ENCODE data around the gene ASAP2. TPM values are rescaled to one million over a fixed set of nuclear protein-coding genes. Genes with fewer than 3 reads are reported as not detected.

ASAP2 gene
- total RNA-seq (2022; extraction: Qiagen RNA extraction; ENCODE audit: low read depth) = 24.6 to 41.0 TPM (median 37.0 TPM) in 5 replicates

DNA sequence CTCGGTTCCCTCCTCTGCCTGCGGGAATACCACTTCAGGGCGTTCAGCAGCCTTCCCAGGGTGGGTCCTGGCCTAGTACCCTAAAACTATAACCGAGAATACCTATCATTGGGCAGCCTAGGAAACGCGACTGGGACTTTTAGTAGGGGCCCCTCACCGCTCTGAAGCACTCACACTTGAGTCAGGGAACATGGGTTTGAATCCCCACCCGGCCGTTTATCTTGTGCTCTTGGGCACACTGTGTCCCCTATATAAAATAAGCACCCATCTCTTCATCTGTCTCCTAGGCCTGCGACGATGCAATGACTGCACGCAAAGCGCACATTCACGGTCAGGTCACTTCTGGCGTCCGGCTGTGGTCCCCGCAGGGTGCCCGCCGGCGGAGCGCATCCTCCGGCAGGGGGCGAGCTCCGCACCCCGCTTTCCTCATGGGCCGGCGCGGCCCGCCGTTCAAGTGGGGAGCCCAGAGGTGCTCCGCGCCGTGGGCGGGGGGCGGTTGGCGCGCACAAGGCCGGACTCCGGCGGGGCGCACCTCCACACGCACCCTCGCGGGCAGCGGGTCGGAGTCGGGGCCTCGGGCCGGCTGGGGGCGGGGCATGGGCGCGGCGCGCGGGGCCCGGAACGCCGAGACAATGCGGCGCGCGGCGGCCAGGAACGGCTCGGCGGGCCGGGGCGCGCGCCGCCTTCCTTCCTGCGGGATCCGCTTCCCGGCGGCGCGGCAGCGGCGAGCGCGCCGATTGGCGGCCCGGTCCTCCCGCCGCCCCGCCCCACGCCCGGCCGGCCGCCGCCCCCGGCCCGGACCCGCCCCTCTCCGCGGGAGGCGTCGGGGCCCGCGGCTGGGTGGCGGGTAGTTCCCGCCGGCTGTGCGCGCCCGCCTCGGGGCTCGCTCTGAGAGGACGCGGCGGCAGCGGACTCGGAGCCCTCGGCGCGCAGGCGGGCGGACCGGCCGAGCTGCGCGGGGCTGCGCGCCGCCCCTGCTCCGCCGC lies at the start of gene ASAP2:
ASAP2 (plus strand) TSS at position 850 of the 986 bp plus-strand sequence. CDS start 293 bp downstream, outside the sequence.

DNA sequence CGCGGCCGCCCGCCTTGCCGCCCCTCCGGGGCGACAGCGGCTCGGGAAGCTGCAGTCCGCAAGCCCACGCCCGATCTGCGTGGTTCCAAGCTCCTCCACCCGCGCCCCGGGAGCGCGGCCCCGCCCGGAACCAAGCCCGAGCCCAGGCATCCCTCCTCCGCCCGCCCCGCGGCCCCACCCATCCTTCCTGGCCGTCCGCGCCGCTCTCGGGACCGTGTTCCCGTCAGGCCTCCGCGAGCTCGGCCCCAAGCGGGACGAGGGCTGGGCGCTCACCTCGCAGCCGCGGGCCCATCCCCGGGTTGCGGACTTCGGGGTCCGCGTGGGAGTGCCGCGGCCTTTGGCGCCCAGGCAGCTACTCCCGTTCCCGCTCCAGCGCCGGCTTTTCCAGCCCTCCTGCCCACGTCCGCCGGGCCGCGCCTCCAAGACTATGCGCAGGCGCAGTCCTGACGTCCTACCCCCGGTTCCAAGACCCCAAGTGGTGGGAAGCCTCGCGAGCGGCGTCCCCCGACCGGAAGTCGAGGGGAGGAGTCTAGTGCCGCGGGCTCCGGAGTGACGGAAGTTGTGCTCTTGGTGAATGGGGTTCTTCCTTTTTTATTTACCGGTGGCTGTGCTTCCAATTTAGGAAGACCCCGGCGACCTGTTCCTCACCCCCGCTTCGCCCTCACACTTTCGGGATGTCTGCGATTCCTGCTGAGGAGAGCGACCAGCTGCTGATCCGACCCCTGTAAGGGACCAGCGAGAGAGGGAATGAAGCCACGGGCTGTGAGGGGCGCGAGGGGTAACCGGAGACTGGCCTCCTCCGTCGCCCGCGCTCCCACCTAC lies 216.7 kb downstream of the ASAP2 start, which contains the start of the genes CPSF3 and ITGB1BP1:
CPSF3 (plus strand) TSS at position 555 of the 822 bp plus-strand sequence; CDS start at position 675, 120 bp downstream.
ITGB1BP1 (minus strand) TSS at position 429 of the 822 bp plus-strand sequence. CDS start 4,831 bp downstream, outside the sequence.

Other genes with a start within 250 kb of the ASAP2 start
- gene MBOAT2, start 203.1 kb upstream of the ASAP2 start, total RNA-seq (2022; extraction: Qiagen RNA extraction; ENCODE audit: low read depth) = 16.6 to 31.7 TPM (median 30.7 TPM) in 5 replicates
- 149 to 183 TPM (median 158 TPM) in 5 replicates for gene ITGB1BP1, start 216.7 kb downstream of the ASAP2 start, total RNA-seq (2022; extraction: Qiagen RNA extraction; ENCODE audit: low read depth)
- gene CPSF3, start 216.8 kb downstream of the ASAP2 start, total RNA-seq (2022; extraction: Qiagen RNA extraction; ENCODE audit: low read depth) = 45.3 to 62.5 TPM (median 51.6 TPM) in 5 replicates

Data from A549 treated with RU486 at 1 μM for 4 hours (cell line).